Fibroblast of lung (primary cell): ENCODE data around the gene ARFGAP2. TPM values are rescaled to one million over a fixed set of nuclear protein-coding genes. Genes with fewer than 3 reads are reported as not detected.
"Not testable (repeated sequence)": the region's sequence is repeated elsewhere in the genome, so short reads cannot be mapped to it uniquely, and the experiment has no call there.

ENCODE experiments used
- DNase-seq, 2 donors: peaks; one replicate each; pipeline versions ENCODE4 v3.0.0 to v3.0.0-alpha.2; 2010; ENCODE audit warnings: low read depth in 2 of 2
- H2AFZ ChIP-seq: 2 replicates; pipeline ENCODE4 v1.5.1; 2012; ENCODE audit warnings: low read length, control low read depth, inconsistent platforms
- H3K27ac ChIP-seq: 2 replicates; pipeline ENCODE4 v1.5.1; 2011; ENCODE audit warnings: low read length, control low read depth; ENCODE audit not compliant: insufficient read depth
- H3K27me3 ChIP-seq: 2 replicates; pipeline ENCODE4 v1.5.1; 2011; ENCODE audit warnings: mild to moderate bottlenecking, low read length; ENCODE audit not compliant: control insufficient read depth, insufficient read depth
- H3K36me3 ChIP-seq: 2 replicates; pipeline ENCODE4 v1.5.1; 2011; ENCODE audit warnings: low read length; ENCODE audit not compliant: control insufficient read depth, insufficient read depth
- H3K4me1 ChIP-seq: 2 replicates; pipeline ENCODE4 v1.5.1; 2011; ENCODE audit warnings: low read length; ENCODE audit not compliant: control insufficient read depth, insufficient read depth; ENCODE audit errors: extremely low read depth
- H3K4me2 ChIP-seq: 2 replicates; pipeline ENCODE4 v1.5.1; 2011; ENCODE audit warnings: low read length, control low read depth; ENCODE audit not compliant: insufficient read depth; ENCODE audit errors: extremely low read depth
- H3K4me3 ChIP-seq, 4 experiments: fragments of 200-600 bp in 1 of 4; sonication (generic) in 1 of 4; replicated peaks in 1 of 4; 2 replicates each; pipeline ENCODE4 v1.5.1; 2011 to 2016; ENCODE audit warnings: low read length in 4 of 4, low read depth in 3 of 4, mild to moderate bottlenecking in 3 of 4, control low read depth in 2 of 4, inconsistent platforms in 1 of 4, mixed read lengths in 1 of 4; ENCODE audit not compliant: insufficient read depth in 1 of 4; ENCODE audit errors: control extremely low read depth in 1 of 4
- H3K79me2 ChIP-seq: 2 replicates; pipeline ENCODE4 v1.5.1; 2012; ENCODE audit warnings: mild to moderate bottlenecking, low read length, inconsistent platforms; ENCODE audit not compliant: control insufficient read depth, insufficient read depth
- H3K9ac ChIP-seq: 2 replicates; pipeline ENCODE4 v1.5.1; 2011; ENCODE audit warnings: mild to moderate bottlenecking, low read length, control low read depth; ENCODE audit not compliant: insufficient read depth
- H3K9me3 ChIP-seq: 2 replicates; pipeline ENCODE4 v1.5.1; 2012; ENCODE audit warnings: low read depth, low read length; ENCODE audit not compliant: control insufficient read depth, insufficient read depth
- H4K20me1 ChIP-seq: 2 replicates; pipeline ENCODE4 v1.5.1; 2011; ENCODE audit warnings: low read length; ENCODE audit not compliant: control insufficient read depth, insufficient read depth; ENCODE audit errors: extremely low read depth
- EZH2 ChIP-seq: IDR thresholded peaks from 2 replicates; pipeline ENCODE4 v1.5.1; 2012; ENCODE audit warnings: low read length, control low read depth, mild to moderate bottlenecking; ENCODE audit errors: missing control alignments
- polyA plus RNA-seq, 2 donors: library from polyadenylated mRNA; depleted of rRNA in 1 of 2; stranded (reverse) in 1 of 2; unstranded in 1 of 2; fragments of >200 nt; gene quantifications; 2 replicates each; pipeline ENCODE4 v1.2.1, GENCODE V29; 2011 to 2012; ENCODE audit warnings: missing spikeins in 1 of 2
- total RNA-seq: library from RNA; depleted of rRNA; stranded (reverse); fragments of >200 nt; gene quantifications from 2 replicates; pipeline ENCODE4 v1.2.1, GENCODE V29; 2014
- TF ChIP-seq, protein P1 (sequence below), 2 donors: IDR thresholded peaks in 1 of 2; conservative IDR thresholded peaks in 1 of 2; 1 replicate in 1 of 2; 2 replicates in 1 of 2; pipeline ENCODE4 v1.5.1; 2011 to 2012; ENCODE audit warnings: low read length in 2 of 2, control low read depth in 1 of 2, inconsistent platforms in 1 of 2, low read depth in 1 of 2, mild to moderate bottlenecking in 1 of 2

ARFGAP2 gene
- total and polyA plus RNA-seq, 2 donors (not counting 1 experiment from before 2014, with no cell fraction given) = 50.1 to 80.4 TPM

GRCh38 chr11:47121056-47121455 is 55.6 kb downstream of the ARFGAP2 start:
- Histone ChIP-seq H3K36me3 (no peaks in the 10 kb centered on the region), H4K20me1 (no peaks in the 10 kb centered on the region), H3K9ac (no peak overlapping the region), H3K9me3 (no peaks in the 10 kb centered on the region), H3K27me3 (no peaks in the 10 kb centered on the region), H3K4me2 (no peak overlapping the region), H3K4me1 (no peaks in the 10 kb centered on the region), H3K4me3 (no peak overlapping the region), H2AFZ (no peak overlapping the region), H3K27ac (no peak overlapping the region), H3K79me2 (no peaks in the 10 kb centered on the region)
- no peak for TF ChIP-seq EZH2
- TF ChIP-seq, protein P1, sequence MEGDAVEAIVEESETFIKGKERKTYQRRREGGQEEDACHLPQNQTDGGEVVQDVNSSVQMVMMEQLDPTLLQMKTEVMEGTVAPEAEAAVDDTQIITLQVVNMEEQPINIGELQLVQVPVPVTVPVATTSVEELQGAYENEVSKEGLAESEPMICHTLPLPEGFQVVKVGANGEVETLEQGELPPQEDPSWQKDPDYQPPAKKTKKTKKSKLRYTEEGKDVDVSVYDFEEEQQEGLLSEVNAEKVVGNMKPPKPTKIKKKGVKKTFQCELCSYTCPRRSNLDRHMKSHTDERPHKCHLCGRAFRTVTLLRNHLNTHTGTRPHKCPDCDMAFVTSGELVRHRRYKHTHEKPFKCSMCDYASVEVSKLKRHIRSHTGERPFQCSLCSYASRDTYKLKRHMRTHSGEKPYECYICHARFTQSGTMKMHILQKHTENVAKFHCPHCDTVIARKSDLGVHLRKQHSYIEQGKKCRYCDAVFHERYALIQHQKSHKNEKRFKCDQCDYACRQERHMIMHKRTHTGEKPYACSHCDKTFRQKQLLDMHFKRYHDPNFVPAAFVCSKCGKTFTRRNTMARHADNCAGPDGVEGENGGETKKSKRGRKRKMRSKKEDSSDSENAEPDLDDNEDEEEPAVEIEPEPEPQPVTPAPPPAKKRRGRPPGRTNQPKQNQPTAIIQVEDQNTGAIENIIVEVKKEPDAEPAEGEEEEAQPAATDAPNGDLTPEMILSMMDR (conservative IDR thresholded peaks at IDR 0.05 in 1 of 2, IDR thresholded peaks at IDR 0.05 in 1 of 2; ENCODE audit: low read depth in 1 of 2, low read length in 2 of 2) = no peak
- DNase-seq = no peak

DNA sequence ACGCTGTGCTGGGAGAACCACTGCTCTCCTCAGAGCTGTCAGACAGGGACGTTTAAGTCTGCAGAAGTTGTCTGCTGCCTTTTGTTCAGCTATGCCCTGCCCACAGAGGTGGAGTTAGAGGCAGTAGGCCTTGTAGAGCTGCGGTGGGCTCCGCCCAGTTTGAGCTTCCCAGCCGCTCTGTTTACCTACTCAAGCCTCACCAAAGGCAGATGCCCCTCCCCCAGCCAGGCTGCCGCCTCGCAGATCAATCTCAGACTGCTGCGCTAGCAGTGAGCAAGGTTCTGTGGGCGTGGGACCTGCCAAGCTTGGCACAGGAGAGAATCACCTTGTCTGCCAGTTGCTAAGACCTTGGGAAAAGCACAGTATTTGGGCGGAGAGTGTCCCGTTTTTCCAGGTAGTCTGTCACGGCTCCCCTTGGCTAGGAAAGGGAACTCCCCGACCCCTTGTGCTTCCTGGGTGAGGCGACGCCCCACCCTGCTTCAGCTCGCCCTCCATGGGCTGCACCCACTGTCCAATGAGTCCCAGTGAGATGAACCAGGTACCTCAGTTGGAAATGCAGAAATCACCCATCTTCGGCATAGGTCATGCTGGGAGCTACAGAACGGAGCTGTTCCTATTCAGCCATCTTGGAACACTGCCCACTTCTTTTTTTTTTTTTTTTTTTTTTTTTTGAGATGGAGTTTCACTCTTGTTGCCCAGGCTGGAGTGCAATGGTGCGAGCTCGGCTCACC is 57.6 kb downstream of the ARFGAP2 start:
- not testable (repeated sequence) for H3K27ac ChIP-seq, H3K36me3 ChIP-seq, H3K27me3 ChIP-seq, H3K4me1 ChIP-seq, H3K79me2 ChIP-seq, H3K9me3 ChIP-seq, DNase-seq, H3K4me2 ChIP-seq, H2AFZ ChIP-seq, H3K4me3 ChIP-seq, H3K9ac ChIP-seq, H4K20me1 ChIP-seq

Other genes with a start within 250 kb of the ARFGAP2 start
- gene CSTPP1, start 240.1 kb downstream of the ARFGAP2 start, total RNA-seq = 13.9 and 15.5 TPM in 2 replicates
- 34.1 TPM in 2 replicates for gene CSTPP1, start 240.1 kb downstream of the ARFGAP2 start, polyA plus RNA-seq
- gene PACSIN3, start 9.6 kb upstream of the ARFGAP2 start, total RNA-seq = 19.8 and 20.0 TPM in 2 replicates
- gene PACSIN3, start 9.6 kb upstream of the ARFGAP2 start, polyA plus RNA-seq = 7.0 and 10.8 TPM in 2 replicates
- gene DDB2, start 38.1 kb upstream of the ARFGAP2 start, total RNA-seq = 53.4 and 70.0 TPM in 2 replicates
- gene DDB2, start 38.1 kb upstream of the ARFGAP2 start, polyA plus RNA-seq = 21.2 and 45.4 TPM in 2 replicates
- gene ACP2, start 71.9 kb upstream of the ARFGAP2 start, total RNA-seq = 16.2 and 23.9 TPM in 2 replicates
- 18.9 and 25.6 TPM in 2 replicates for gene ACP2, start 71.9 kb upstream of the ARFGAP2 start, polyA plus RNA-seq
- 55.5 and 56.3 TPM in 2 replicates for gene NR1H3, start 81.1 kb upstream of the ARFGAP2 start, total RNA-seq
- gene NR1H3, start 81.1 kb upstream of the ARFGAP2 start, polyA plus RNA-seq = 16.9 and 21.3 TPM in 2 replicates
- 11.8 and 15.4 TPM in 2 replicates for gene MADD, start 93.3 kb upstream of the ARFGAP2 start, total RNA-seq
- 7.0 and 9.1 TPM in 2 replicates for gene MADD, start 93.3 kb upstream of the ARFGAP2 start, polyA plus RNA-seq
- gene MYBPC3, start 175.8 kb upstream of the ARFGAP2 start, total RNA-seq = not detected in 2 replicates
- gene MYBPC3, start 175.8 kb upstream of the ARFGAP2 start, polyA plus RNA-seq = not detected in 2 replicates
- gene SPI1, start 201.7 kb upstream of the ARFGAP2 start, total RNA-seq = not detected in 2 replicates
- not detected in 2 replicates for gene SPI1, start 201.7 kb upstream of the ARFGAP2 start, polyA plus RNA-seq
- 46.0 and 62.9 TPM in 2 replicates for gene SLC39A13, start 231.7 kb upstream of the ARFGAP2 start, total RNA-seq
- 52.2 and 88.7 TPM in 2 replicates for gene SLC39A13, start 231.7 kb upstream of the ARFGAP2 start, polyA plus RNA-seq
- 107 and 155 TPM in 2 replicates for gene PSMC3, start 249.6 kb upstream of the ARFGAP2 start, total RNA-seq
- gene PSMC3, start 249.6 kb upstream of the ARFGAP2 start, polyA plus RNA-seq = 294 and 353 TPM in 2 replicates